Skin of body (tissue), 3 donors: Measurements from ENCODE around the gene IDH2. TPM values are rescaled to one million over a fixed set of nuclear protein-coding genes. Genes with fewer than 3 reads are reported as not detected.

Source experiments
- DNase-seq: peaks from one replicate; lab custom pipeline; 2025; lab: John Stamatoyannopoulos, UW
- small RNA-seq: library from RNA; depleted of rRNA; stranded (forward); fragments of <200 nt; gene quantifications from one replicate; pipeline ENCODE3, GENCODE V24; 2014; ENCODE audit warnings: low replicate concordance
- total RNA-seq: library from RNA; depleted of rRNA; stranded (reverse); fragments of >200 nt; gene quantifications from one replicate; pipeline ENCODE4 v1.2.3, GENCODE V29; 2014

IDH2 gene
- total RNA-seq, 1 donor from 2014 or later = 77.6 TPM

DNA sequence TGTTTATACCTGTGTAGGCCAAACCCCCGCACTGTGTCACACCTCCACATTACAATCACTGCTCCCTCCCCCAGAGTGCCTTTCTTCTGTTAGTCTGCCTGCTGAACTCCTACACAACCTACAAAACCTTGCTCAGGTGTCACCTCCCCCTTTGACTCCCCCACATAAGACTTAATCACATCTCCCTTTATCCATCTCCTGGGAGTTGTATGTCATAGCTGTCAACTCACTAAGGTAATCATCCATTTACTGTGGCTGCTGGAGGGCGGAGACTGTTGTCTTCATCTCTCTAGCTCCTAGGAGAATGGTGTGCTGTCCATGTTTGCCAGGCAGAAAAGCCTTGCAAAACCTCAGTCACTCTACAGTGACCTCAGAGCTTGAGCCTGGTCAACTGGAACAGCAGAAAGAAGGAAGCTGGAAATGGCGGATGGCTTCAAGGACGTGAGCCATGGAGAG lies 57.3 kb downstream of the IDH2 start:
- DNase-seq = no peak

DNA sequence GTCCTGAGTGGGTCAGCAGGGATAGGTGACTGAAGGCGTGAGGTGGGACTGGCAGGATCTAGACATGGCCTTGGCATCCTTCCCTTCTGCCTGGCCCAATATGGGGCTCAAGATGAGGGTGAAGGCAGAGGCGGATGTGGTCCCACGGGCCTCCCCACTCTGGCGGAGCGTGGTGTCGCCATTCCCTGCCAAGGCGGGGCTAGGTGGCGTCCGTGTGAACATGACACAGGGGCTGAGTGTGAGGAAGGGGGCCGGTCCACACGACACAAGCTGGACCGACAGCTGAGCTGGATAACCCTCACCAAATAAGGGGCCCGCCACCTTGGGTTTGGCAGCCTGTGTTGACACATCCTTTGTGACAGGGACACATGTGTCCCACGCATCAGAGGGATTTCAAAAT lies 58.1 kb downstream of the IDH2 start:
- no peak for DNase-seq

DNA sequence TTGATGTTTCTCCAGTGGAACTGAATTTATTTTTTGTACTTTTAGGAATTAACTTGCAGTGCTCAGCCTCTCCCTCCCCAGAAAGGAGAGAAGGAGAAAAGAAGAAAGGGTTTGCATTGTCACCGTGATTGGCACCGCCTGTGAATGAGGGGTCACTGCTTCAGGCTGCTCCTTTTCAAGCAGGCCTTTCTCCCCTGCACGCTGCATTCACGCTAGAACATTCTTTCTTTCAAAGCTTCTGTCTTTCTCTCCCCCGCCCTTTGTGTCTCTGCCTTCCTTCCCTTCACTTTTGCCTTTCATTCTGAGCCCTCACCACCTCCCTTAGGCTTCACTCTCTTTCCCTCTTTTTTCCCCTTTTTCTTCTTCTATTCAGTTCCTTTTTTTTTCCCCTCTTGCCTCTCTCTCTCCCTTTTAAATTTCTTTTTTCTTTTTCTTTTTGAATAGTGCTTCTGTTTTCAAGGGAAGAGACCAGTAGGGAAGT lies 58.7 kb downstream of the IDH2 start:
- DNase-seq = no peak

DNA sequence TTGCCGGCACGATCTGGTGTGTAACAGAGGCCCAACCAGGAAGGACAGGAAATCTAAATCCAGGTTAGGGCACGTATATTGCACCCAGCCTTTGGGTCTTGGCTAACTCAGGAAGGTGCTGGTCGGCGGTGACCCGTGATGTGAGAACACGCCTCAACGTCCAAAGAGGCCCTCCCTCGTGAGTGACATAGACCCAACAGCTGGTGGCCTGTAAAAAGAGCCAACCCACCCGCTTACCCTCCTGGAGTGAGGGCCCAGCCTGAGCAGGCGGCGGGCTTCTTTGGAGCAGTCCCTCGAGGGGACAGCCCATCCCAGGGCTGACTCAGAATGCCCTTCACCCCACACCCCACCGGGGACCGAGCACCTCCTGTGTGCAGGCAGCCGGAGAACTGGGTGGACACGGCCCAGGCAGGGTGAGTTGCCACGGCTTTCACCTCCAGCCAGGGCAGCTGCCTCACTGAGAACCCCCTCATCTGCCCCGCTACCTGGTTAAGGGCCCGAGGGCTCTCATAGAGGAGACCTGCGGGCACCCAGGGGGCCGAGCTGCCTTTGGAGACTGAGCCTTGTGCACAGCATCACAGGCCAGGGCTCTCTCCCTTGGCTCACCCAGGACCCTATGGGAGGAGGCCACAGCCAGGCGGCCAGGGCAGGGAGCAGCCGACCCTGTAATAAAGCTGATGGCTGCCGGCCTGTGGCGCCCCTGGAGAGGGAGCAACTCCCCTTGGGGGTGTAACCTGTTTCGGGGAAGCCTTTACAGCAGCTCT lies 59.3 kb downstream of the IDH2 start:
- no peak for DNase-seq

DNA sequence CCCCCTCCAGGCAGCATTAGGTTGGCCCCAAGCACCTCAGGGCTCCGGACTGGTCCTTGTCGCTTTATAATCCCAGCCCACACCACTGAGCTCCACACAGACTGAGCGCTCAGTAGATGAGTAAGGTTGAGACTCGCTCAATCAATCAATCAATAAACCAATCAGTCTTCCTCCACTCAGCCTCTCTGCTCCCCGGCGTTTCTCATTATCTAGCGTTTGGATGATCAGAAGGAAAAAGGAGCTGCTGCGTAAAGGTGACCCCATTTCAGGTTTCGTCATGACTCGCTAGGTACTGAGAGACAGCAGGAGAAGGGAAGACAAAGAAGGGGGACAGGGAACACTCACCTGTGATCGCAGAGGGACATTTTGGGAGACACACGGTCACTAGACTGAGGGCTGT lies 59.9 kb downstream of the IDH2 start:
- DNase-seq = no peak

DNA sequence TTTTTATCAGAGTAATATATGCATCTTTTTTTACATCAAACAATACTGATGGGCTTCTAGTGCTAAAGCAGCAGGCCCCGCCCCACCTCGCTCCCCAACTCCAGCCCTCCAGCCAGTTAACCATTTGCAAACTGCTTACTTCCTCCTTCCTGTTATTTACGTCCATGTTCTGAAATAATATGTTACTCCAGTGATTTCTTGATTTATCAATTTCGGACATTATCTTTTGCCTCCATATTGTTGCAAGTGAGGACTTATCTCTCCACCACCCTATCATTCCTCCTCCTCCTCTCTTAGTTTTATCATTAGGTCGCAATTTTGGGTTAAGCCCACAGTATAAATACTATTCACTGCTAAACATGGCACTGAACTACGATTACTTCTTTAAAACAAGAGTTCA lies 61.6 kb downstream of the IDH2 start:
- no peak for DNase-seq

DNA sequence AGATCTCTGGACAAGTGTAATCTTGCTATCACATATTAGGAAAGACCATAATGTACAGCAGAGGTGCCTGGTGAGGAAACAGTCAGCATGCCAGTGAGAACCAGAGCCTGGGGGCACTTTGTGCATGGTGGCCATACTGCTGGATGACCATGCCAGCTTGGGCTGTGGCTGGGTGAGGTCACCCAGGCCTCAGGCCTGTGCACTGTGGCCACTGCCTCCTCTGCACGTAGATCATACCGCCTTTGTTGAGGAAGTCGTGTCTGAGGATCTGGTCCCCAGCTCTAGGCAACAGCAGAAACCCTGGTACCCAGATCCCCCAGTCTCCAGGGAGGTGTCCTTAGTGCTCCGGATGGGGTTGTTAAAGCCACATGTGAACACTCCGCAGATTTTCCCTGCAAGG lies 62.3 kb downstream of the IDH2 start:
- no peak for DNase-seq

DNA sequence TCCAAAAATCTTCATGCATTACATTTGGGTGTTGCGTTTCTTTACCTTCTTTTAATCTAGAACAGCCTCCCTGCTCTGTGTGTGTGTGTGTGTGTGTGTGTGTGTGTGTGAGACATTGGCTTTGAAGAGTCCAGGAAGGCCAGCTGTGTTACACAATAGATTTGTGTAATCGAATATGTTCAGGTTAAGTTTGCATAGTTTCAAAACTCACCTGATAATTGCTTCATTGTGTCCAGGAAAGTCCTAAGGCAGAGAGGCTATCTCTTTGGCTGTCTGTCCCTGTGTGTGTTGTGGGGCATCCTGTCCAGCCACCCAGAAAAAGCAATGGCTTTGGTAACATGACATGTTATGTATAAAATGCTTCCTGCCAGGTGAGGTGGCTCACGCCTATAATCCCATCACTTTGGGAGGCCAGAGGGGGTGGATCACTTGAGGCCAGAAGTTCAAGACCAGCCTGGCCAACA lies 63.6 kb downstream of the IDH2 start:
- no peak for DNase-seq

DNA sequence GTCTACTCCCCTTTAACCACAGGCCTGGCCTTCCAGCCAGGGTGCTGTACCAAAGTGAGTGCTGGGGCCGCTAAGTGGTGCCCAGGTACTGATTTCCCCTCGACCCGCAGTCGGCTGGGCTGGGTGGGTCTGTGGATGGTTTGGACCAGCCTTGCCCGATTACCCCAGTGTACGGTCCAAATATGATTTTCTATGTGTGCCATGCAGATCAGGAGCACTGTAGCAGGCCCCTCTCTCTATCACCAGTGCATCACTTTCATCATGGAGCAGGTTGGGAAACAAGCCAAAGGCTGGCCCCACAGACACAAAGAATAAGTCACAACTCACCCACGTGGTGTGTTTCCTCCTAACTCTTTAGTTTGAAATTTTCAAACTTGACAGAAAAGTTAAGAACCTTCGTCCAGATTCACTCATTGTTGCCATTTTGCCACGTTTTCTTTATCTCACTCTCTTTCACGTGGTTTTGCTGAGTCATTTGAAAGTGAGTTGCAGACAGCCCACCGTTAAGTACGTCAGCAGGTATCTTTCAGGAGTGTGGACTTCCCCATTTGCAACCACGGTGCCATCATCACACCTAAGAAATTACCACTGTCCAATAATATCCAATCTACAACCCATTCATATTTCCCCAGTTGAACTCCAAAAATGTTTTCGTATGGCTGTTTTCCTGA lies 64.2 kb downstream of the IDH2 start:
- DNase-seq = no peak

DNA sequence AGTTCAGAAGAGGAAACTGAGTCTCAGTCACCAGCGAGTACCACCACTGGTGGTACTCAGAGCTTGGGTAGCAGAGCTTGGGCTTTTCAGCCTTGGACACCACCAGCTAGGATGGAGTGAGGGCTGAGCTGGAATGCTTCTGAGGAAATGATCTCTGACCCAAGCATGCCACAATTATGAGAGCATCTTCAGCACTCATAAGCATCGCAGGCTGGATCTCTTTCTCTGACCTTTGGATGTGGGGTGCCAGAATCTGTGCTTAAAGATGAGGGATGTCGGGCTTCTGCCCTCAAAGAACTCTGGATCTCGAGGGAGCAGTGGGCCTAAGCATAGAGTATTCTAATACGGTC lies 64.8 kb downstream of the IDH2 start:
- DNase-seq = no peak

DNA sequence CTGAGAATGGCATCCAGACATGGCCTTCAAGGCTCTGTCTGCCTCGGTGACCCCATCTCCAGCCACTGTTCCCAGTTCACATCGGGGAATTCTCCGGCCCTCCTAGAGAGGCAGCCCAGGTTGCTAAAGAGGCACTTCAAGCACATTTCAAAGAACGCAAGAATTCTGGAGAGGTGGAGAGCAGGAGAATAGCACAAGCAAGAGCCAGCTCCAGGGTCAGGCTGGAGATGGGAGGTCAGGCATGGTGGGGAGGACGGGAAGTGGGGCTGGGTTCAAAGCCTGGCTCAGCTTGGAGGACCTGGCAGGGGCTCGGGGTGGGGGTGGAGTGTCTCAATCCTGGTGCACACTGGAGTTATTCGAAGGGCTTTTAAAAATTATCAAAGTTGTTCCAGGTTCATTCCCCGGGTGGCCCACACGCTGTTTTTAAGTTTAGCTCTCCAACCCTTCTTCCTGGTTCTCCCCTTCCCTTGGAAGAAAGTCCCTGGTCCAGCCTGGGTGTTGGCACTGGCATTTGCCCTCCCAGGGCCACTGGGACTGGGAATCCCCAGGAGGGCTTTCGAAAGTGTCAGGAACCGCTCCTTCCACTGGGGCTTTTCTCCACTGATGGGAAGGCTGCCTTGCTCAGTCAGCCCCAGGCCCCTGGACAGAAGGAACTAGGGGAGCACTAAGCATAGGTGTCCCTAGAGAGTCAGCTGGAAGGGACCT lies 65.3 kb downstream of the IDH2 start:
- DNase-seq = no peak

DNA sequence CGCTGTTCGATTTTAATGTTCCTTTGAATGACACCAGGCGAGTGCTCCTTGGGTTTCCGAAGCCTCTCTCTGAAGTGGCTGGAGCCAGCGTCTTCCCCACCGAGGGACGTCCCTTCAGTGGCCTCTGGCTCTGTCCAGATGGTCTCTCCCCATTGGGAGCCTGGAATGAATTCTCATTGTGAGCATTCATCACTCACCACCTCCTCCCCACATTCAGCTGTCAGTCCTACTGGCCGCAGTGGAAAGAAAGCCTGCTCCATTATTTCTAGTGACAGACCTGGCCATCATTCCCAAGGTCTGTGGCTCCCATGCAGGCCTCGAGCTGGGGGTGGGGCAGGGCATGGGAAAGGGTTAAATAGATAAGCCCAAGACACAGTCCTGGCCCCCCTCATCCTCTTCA lies 65.9 kb downstream of the IDH2 start:
- DNase-seq = no peak

DNA sequence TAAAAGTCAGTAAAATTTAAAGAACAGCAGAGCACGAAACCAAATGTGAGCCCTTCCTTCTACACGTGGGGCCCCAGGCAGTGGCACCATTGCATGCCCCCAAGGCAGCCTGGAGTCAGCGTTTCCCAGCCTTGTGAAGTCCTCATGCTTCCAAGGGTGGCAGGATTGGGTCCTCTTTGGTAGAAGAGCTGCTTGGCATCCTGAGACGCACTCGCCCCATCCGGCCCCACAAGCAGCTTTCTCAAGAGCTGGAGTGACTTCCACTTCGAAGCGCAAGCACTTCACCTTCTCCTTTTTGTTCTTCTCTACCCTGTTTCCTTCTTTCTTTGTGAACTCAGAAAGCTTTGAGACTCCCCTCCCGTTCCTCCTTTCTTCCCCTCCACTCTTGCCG lies 66.4 kb downstream of the IDH2 start:
- DNase-seq = no peak

DNA sequence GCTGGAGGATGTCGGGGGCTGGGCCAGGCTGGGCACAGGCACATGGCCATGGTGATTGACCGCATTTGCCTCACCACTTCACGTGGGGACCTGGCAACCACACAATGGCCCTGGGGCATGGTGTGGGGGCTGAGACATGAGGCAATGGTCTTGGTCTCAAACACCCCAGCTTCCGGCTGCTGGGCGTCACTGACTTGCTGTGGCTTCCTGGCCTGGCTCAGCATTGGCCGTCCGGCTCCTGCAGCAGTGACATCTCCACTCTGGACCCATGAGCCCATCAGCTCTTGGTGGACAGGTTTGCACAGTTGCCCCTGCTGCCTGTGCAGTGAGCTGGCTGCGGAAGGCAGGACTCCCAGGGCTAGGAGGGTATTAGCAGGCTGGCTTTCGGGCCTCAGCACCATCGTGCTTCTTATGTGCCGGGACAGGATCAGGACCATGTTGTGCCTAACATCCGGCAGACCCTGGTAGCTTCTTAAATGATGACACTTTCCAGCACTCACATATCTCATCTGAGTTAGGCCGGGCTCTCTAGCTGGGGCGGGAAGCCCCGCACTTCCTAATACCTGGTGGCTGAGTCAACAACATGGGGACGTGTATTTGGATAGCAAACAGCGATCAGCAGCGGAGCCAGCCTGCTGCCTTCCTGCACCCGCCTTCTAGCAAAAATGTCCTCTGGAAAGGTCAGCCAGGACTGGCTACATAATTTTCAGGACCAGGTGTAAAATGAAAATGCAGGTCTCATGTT lies 67.0 kb downstream of the IDH2 start:
- DNase-seq = no peak

DNA sequence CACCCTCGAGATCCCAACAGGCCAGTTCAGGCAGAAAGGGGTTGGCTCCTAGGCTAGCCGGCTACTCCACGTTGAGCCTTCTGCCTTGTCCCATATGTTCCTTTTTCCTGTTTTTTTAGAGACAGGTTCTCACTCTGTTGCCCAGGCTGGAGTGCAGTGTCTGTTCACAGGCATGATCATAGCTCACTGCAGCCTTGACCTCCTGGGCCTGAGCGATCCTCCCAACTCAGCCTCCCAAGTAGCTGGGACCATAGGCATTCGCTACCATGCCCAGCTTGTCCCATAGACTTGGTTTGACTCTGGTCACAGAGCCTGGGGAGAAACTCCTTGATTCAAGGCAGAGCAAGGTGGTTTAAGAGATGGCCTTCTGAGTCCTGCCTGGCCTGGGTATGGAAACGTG lies 68.8 kb downstream of the IDH2 start:
- DNase-seq = no peak

Small RNA genes within 50 kb of the gene (small RNA-seq; reads per million reads assigned to genes)
- gene RF00066 = not detected

Other genes starting within 250 kb of the IDH2 start
- gene AP3S2, start 208.5 kb downstream of the IDH2 start, total RNA-seq = 34.5 TPM
- gene ARPIN, start 189.5 kb downstream of the IDH2 start, total RNA-seq = 14.2 TPM
- 7.4 TPM for gene ZNF710, start 101.1 kb downstream of the IDH2 start, total RNA-seq
- 38.7 TPM for gene SEMA4B, start 98.9 kb upstream of the IDH2 start, total RNA-seq
- gene CIB1, start 131.5 kb upstream of the IDH2 start, total RNA-seq = 16.3 TPM
- gene GDPGP1, start 131.7 kb upstream of the IDH2 start, total RNA-seq = 2.6 TPM
- not detected for gene TTLL13, start 147.1 kb upstream of the IDH2 start, total RNA-seq
- 51.8 TPM for gene NGRN, start 163.2 kb upstream of the IDH2 start, total RNA-seq
- 1.3 TPM for gene ZNF774, start 249.8 kb upstream of the IDH2 start, total RNA-seq